Smooth muscle cell (in vitro differentiated cells): Measurements from ENCODE around the gene ZNF536. TPM values are rescaled to one million over a fixed set of nuclear protein-coding genes. Genes with fewer than 3 reads are reported as not detected.

Source experiments
- DNase-seq: peaks from one replicate; lab custom pipeline; 2025; ENCODE audit not compliant: unreplicated experiment; lab: John Stamatoyannopoulos, UW
- H2AFZ ChIP-seq: fragments of 200-600 bp; sonication (generic); 2 replicates; pipeline ENCODE4 v1.6.0; 2016; ENCODE audit warnings: antibody characterized with exemption, low read depth, mild to moderate bottlenecking
- H3F3A ChIP-seq: fragments of 200-600 bp; sonication (generic); 2 replicates; pipeline ENCODE4 v1.6.0; 2017; ENCODE audit warnings: antibody characterized with exemption, low read depth
- H3K27ac ChIP-seq: fragments of 200-600 bp; sonication (generic); 2 replicates; pipeline ENCODE4 v1.5.1; 2016; ENCODE audit warnings: low read depth, mild to moderate bottlenecking
- H3K27me3 ChIP-seq: fragments of 200-600 bp; sonication (generic); 2 replicates; pipeline ENCODE4 v1.6.1; 2016; ENCODE audit warnings: low read depth, mild to moderate bottlenecking
- H3K36me3 ChIP-seq: fragments of 200-600 bp; sonication (generic); 2 replicates; pipeline ENCODE4 v1.5.1; 2016; ENCODE audit warnings: low read depth
- H3K4me1 ChIP-seq: fragments of 200-600 bp; sonication (generic); 2 replicates; pipeline ENCODE4 v1.5.1; 2016; ENCODE audit warnings: low read depth
- H3K4me2 ChIP-seq: fragments of 200-600 bp; sonication (generic); 2 replicates; pipeline ENCODE4 v1.6.0; 2016; ENCODE audit warnings: mild to moderate bottlenecking
- H3K4me3 ChIP-seq: fragments of 200-600 bp; sonication (generic); 2 replicates; pipeline ENCODE4 v1.5.1; 2016; ENCODE audit warnings: mild to moderate bottlenecking
- H3K79me2 ChIP-seq: fragments of 200-600 bp; sonication (generic); 2 replicates; pipeline ENCODE4 v1.6.0; 2016; ENCODE audit warnings: low read depth, mild to moderate bottlenecking
- H3K9ac ChIP-seq: fragments of 200-600 bp; sonication (generic); 2 replicates; pipeline ENCODE4 v1.6.0; 2016; ENCODE audit warnings: low read depth
- H3K9me3 ChIP-seq: fragments of 200-600 bp; sonication (generic); replicated peaks from 2 replicates; pipeline ENCODE4 v1.5.1; 2016; ENCODE audit warnings: low read depth
- H4K20me1 ChIP-seq: fragments of 200-600 bp; sonication (generic); 2 replicates; pipeline ENCODE4 v1.6.0; 2016; ENCODE audit warnings: low read depth
- WGBS: methylation state at CpG from one replicate; pipeline ENCODE4 v1.1.7; 2016; ENCODE audit warnings: low lambda C conversion rate; 5-methylcytosine and 5-hydroxymethylcytosine counted together
- polyA plus RNA-seq: library from polyadenylated mRNA; unstranded; fragments of >200 nt; fragmentation: Nextera tagmentation; extraction: Ambion mirVana; gene quantifications from 2 replicates; pipeline ENCODE4 v1.2.1, GENCODE V29; 2016
- total RNA-seq: library from RNA; depleted of rRNA; stranded (reverse); fragments of >200 nt; gene quantifications from 2 replicates; pipeline ENCODE4 v1.2.3, GENCODE V29; 2014
- TF ChIP-seq, protein P1 (sequence below): fragments of 200-600 bp; sonication (generic); IDR thresholded peaks from 2 replicates; pipeline ENCODE4 v1.5.1; 2017; ENCODE audit warnings: borderline replicate concordance, mild to moderate bottlenecking, antibody characterized with exemption; ENCODE audit not compliant: insufficient read depth, poor library complexity, severe bottlenecking

Gene ZNF536
- total and polyA plus RNA-seq, 2 experiments from 2014 or later, result not detected

DNA sequence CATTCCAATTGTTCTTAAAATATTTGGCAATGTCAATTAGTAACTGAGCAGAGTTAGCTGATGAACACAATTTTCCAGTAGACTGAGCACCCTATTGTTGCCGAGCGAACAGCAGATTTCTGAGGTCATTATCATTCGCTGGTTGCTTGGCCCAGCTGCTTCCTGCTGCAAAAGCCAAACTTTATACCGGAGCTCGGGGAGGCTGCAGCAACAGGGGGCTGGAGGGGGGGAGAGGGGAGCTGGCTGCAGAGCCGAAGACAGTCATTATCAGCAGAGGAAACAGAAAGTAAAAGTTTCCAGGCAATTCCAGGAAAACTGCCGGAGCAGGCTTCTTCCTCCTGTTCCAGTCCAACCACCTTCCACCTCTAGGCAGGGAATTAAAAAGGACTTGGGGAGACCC is 77.9 kb downstream of the ZNF536 start:
- H3K4me2 ChIP-seq, result peak overlapping the region; percentile 83
- no peaks in the 10 kb centered on the region for H3F3A ChIP-seq
- WGBS, result 11% methylated on average over 7 of the region's 7 CpGs
- H4K20me1 ChIP-seq, result no peaks in the 10 kb centered on the region
- H3K27me3 ChIP-seq, result peaks cover 23% of the 10 kb centered on the region
- DNase-seq, result no peak
- H3K4me3 ChIP-seq, result peak overlapping the region; percentile 40
- no peak overlapping the region for H3K27ac ChIP-seq
- H3K9ac ChIP-seq, result no peak overlapping the region
- H2AFZ ChIP-seq, result peak overlapping the region; percentile 43
- TF ChIP-seq, protein P1, sequence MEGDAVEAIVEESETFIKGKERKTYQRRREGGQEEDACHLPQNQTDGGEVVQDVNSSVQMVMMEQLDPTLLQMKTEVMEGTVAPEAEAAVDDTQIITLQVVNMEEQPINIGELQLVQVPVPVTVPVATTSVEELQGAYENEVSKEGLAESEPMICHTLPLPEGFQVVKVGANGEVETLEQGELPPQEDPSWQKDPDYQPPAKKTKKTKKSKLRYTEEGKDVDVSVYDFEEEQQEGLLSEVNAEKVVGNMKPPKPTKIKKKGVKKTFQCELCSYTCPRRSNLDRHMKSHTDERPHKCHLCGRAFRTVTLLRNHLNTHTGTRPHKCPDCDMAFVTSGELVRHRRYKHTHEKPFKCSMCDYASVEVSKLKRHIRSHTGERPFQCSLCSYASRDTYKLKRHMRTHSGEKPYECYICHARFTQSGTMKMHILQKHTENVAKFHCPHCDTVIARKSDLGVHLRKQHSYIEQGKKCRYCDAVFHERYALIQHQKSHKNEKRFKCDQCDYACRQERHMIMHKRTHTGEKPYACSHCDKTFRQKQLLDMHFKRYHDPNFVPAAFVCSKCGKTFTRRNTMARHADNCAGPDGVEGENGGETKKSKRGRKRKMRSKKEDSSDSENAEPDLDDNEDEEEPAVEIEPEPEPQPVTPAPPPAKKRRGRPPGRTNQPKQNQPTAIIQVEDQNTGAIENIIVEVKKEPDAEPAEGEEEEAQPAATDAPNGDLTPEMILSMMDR, result no peak
- H3K36me3 ChIP-seq, result no peaks in the 10 kb centered on the region
- H3K79me2 ChIP-seq, result no peaks in the 10 kb centered on the region
- H3K4me1 ChIP-seq, result peaks cover 22% of the 10 kb centered on the region
- no peaks in the 10 kb centered on the region for H3K9me3 ChIP-seq

DNA sequence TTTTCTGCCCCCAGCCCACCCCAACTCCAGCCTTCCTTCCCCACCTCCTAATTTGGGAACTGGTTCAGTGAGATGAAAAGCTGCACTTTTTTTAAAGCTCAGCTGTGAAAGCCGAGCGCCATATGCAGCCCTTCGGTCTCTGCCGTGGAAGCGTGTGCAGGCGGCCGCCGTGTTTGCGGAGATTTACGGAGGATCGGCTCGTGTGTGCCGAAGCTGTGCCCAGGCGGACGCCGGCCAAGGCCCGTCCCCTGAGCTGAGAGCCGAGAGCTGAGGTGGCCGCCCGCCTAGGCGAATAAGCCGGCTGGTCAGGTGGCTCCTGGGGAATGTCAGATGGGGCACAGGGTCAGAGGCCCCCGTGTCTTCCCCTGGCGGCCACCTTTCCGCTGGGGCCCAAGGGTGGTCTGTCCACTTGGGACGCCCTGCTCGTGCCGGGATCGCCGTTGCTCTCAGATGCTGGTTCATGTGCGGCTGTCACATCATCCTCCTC is 78.7 kb downstream of the ZNF536 start:
- H3K4me2 ChIP-seq, result no peak overlapping the region
- H3K27ac ChIP-seq, result no peak overlapping the region
- H3K9ac ChIP-seq, result no peak overlapping the region
- peaks cover 22% of the 10 kb centered on the region for H3K4me1 ChIP-seq
- H3K36me3 ChIP-seq, result no peaks in the 10 kb centered on the region
- no peak overlapping the region for H2AFZ ChIP-seq
- 92% methylated on average over 28 of the region's 31 CpGs for WGBS
- no peaks in the 10 kb centered on the region for H4K20me1 ChIP-seq
- no peaks in the 10 kb centered on the region for H3F3A ChIP-seq
- TF ChIP-seq, protein P1, result no peak
- no peaks in the 10 kb centered on the region for H3K79me2 ChIP-seq
- no peaks in the 10 kb centered on the region for H3K9me3 ChIP-seq
- H3K4me3 ChIP-seq, result no peak overlapping the region
- H3K27me3 ChIP-seq, result peaks cover 23% of the 10 kb centered on the region
- no peak for DNase-seq

DNA sequence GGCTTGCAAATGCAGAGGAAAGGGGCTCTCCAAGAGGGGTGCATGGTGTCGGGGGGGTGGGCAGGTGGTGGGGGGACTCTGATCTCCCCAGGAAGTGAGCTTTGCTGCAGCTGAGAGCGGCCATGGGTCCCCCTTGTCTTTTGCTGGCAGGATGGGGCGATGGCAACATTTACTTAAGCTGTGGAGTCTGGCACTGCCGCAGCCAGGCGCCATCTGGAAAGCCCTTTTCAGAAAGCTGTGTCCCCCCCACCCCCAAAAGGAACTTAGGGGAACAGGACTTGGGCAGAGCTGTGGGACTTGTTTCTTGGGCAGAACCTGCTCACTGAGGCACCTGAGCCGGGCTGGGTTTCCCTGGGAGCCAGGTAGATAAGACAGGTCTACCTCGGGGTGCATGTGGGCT is 80.7 kb downstream of the ZNF536 start:
- TF ChIP-seq, protein P1, result no peak
- Histone ChIP-seq H3K9ac (no peak overlapping the region), H3K27ac (no peak overlapping the region), H3K4me2 (no peak overlapping the region), H3K4me3 (no peak overlapping the region), H2AFZ (no peak overlapping the region), H3K36me3 (no peaks in the 10 kb centered on the region), H3K27me3 (peaks cover 23% of the 10 kb centered on the region), H3F3A (no peaks in the 10 kb centered on the region), H4K20me1 (no peaks in the 10 kb centered on the region), H3K79me2 (no peaks in the 10 kb centered on the region), H3K9me3 (no peaks in the 10 kb centered on the region), H3K4me1 (peaks cover 22% of the 10 kb centered on the region)
- 90% methylated on average over 6 of the region's 7 CpGs for WGBS
- no peak for DNase-seq

DNA sequence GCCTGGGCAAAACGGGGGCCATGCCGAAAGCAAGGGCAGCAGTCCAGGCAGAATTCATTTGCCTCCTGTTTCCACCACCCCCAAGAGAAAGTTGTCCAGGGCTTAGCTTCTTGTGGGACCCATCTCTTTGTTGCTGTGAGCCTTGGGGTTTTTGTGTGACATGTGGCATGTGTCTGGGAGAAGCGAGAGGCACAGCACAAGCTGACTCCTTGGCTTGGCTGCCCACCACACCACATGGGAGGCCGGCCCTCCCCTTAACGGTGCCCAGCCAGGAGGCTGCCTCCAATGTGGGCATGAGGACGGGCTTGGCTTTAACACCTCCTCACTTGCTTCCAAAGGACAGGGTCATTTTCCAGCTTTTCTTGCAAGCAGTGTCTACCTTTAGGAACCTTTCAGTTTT is 81.6 kb downstream of the ZNF536 start:
- Histone ChIP-seq H3K79me2 (no peaks in the 10 kb centered on the region), H3K27ac (no peak overlapping the region), H3K4me3 (no peak overlapping the region), H4K20me1 (no peaks in the 10 kb centered on the region), H3K9ac (no peak overlapping the region), H3F3A (no peaks in the 10 kb centered on the region), H3K4me2 (no peak overlapping the region), H3K4me1 (peaks cover 17% of the 10 kb centered on the region), H2AFZ (no peak overlapping the region), H3K9me3 (no peaks in the 10 kb centered on the region), H3K27me3 (peaks cover 15% of the 10 kb centered on the region), H3K36me3 (no peaks in the 10 kb centered on the region)
- DNase-seq, result no peak
- WGBS, result 92% methylated on average over 6 of the region's 6 CpGs
- TF ChIP-seq, protein P1, result no peak
